GM23338 (cell line): ENCODE results near the gene METTL22.

Source experiments
- CREB1 ChIP-seq: fragments of 250-450 bp; sonication (Bioruptor Pico); IDR thresholded peaks from 2 replicates; pipeline ENCODE4 v1.5.0; 2020; ENCODE audit warnings: low read depth, mild to moderate bottlenecking, moderate library complexity
- EZH2 ChIP-seq: fragments of 200-600 bp; sonication (generic); IDR thresholded peaks from one replicate; pipeline ENCODE4 v1.8.0; 2017; ENCODE audit warnings: antibody characterized with exemption, mild to moderate bottlenecking, low read depth; ENCODE audit not compliant: unreplicated experiment
- EZH2phosphoT487 ChIP-seq: fragments of 200-600 bp; sonication (generic); IDR thresholded peaks from one replicate; pipeline ENCODE4 v1.8.1; 2018; ENCODE audit warnings: antibody characterized with exemption; ENCODE audit not compliant: unreplicated experiment
- JUNB ChIP-seq: IDR thresholded peaks from one replicate; pipeline ENCODE4 v1.6.1; 2016; ENCODE audit warnings: antibody characterized with exemption; ENCODE audit not compliant: unreplicated experiment
- NANOG ChIP-seq: IDR thresholded peaks from 2 replicates; pipeline ENCODE4 v1.6.1; 2016; ENCODE audit warnings: antibody characterized with exemption, borderline replicate concordance
- POLR2AphosphoS5 ChIP-seq: IDR thresholded peaks from 2 replicates; pipeline ENCODE4 v1.6.1; 2016; ENCODE audit warnings: antibody characterized with exemption, low read depth
- STAT1 ChIP-seq: IDR thresholded peaks from one replicate; pipeline ENCODE4 v1.6.1; 2016; ENCODE audit warnings: antibody characterized with exemption; ENCODE audit not compliant: unreplicated experiment
- ZNF114 ChIP-seq: fragments of 250-450 bp; sonication (Bioruptor Pico); IDR thresholded peaks from 2 replicates; pipeline ENCODE4 v1.5.0; 2020; ENCODE audit warnings: mild to moderate bottlenecking, moderate library complexity
- ZNF331 ChIP-seq: fragments of 250-450 bp; sonication (Bioruptor Pico); IDR thresholded peaks from 2 replicates; pipeline ENCODE4 v1.5.0; 2020; ENCODE audit warnings: low read depth, mild to moderate bottlenecking, moderate library complexity
- TF ChIP-seq, protein P1 (sequence below), 2 experiments: fragments of 200-600 bp in 1 of 2; sonication (generic) in 1 of 2; conservative IDR thresholded peaks; 2 replicates each; pipeline versions ENCODE4 v1.5.1 to v1.6.1; 2016 to 2017; ENCODE audit warnings: antibody characterized with exemption in 2 of 2, low read depth in 2 of 2, mild to moderate bottlenecking in 2 of 2, moderate library complexity in 1 of 2
- TF ChIP-seq, protein P2 (sequence below): IDR thresholded peaks from one replicate; pipeline ENCODE4 v1.6.1; 2018; ENCODE audit warnings: antibody characterized with exemption; ENCODE audit not compliant: unreplicated experiment
- TF ChIP-seq, protein P3 (sequence below): IDR thresholded peaks from 2 replicates; pipeline ENCODE4 v1.6.1; 2016; ENCODE audit warnings: antibody characterized with exemption
- TF ChIP-seq, protein P4 (sequence below): fragments of 250-450 bp; sonication (Bioruptor Pico); IDR thresholded peaks from 2 replicates; pipeline ENCODE4 v1.5.0; 2020; ENCODE audit warnings: mild to moderate bottlenecking, moderate library complexity

DNA sequence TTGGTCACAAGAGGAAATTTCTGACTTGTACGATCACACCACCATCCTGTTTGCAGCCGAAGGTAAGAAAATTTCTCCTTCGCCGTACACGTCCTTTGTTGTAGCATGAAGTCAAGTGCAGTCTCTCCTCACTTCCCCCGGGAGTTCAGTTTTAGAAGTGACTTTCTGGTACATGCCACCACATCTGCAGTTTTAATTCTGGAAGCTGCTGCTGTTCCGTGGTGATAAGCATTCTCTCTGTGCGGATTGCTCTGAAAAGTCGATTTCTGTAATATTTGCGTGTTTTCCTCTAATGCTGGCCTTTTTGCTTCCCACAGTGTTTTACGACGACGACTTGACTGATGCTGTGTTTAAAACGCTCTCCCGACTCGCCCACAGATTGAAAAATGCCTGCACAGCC is 20.6 kb downstream of the METTL22 start:
- TF ChIP-seq, protein P1, sequence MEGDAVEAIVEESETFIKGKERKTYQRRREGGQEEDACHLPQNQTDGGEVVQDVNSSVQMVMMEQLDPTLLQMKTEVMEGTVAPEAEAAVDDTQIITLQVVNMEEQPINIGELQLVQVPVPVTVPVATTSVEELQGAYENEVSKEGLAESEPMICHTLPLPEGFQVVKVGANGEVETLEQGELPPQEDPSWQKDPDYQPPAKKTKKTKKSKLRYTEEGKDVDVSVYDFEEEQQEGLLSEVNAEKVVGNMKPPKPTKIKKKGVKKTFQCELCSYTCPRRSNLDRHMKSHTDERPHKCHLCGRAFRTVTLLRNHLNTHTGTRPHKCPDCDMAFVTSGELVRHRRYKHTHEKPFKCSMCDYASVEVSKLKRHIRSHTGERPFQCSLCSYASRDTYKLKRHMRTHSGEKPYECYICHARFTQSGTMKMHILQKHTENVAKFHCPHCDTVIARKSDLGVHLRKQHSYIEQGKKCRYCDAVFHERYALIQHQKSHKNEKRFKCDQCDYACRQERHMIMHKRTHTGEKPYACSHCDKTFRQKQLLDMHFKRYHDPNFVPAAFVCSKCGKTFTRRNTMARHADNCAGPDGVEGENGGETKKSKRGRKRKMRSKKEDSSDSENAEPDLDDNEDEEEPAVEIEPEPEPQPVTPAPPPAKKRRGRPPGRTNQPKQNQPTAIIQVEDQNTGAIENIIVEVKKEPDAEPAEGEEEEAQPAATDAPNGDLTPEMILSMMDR (conservative IDR thresholded peaks at IDR 0.05; ENCODE audit: low read depth in 2 of 2), result no peak
- no peak for TF ChIP-seq EZH2
- TF ChIP-seq, protein P2, sequence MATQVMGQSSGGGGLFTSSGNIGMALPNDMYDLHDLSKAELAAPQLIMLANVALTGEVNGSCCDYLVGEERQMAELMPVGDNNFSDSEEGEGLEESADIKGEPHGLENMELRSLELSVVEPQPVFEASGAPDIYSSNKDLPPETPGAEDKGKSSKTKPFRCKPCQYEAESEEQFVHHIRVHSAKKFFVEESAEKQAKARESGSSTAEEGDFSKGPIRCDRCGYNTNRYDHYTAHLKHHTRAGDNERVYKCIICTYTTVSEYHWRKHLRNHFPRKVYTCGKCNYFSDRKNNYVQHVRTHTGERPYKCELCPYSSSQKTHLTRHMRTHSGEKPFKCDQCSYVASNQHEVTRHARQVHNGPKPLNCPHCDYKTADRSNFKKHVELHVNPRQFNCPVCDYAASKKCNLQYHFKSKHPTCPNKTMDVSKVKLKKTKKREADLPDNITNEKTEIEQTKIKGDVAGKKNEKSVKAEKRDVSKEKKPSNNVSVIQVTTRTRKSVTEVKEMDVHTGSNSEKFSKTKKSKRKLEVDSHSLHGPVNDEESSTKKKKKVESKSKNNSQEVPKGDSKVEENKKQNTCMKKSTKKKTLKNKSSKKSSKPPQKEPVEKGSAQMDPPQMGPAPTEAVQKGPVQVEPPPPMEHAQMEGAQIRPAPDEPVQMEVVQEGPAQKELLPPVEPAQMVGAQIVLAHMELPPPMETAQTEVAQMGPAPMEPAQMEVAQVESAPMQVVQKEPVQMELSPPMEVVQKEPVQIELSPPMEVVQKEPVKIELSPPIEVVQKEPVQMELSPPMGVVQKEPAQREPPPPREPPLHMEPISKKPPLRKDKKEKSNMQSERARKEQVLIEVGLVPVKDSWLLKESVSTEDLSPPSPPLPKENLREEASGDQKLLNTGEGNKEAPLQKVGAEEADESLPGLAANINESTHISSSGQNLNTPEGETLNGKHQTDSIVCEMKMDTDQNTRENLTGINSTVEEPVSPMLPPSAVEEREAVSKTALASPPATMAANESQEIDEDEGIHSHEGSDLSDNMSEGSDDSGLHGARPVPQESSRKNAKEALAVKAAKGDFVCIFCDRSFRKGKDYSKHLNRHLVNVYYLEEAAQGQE, result no peak
- no peak for TF ChIP-seq NANOG
- TF ChIP-seq STAT1, result no peak
- TF ChIP-seq ZNF331 (CRISPR knock-in tag), result no peak
- no peak for TF ChIP-seq POLR2AphosphoS5
- no peak for TF ChIP-seq CREB1 (CRISPR knock-in tag)
- no peak for TF ChIP-seq ZNF114 (CRISPR knock-in tag)
- no peak for TF ChIP-seq JUNB
- no peak for TF ChIP-seq EZH2phosphoT487
- TF ChIP-seq, protein P3, sequence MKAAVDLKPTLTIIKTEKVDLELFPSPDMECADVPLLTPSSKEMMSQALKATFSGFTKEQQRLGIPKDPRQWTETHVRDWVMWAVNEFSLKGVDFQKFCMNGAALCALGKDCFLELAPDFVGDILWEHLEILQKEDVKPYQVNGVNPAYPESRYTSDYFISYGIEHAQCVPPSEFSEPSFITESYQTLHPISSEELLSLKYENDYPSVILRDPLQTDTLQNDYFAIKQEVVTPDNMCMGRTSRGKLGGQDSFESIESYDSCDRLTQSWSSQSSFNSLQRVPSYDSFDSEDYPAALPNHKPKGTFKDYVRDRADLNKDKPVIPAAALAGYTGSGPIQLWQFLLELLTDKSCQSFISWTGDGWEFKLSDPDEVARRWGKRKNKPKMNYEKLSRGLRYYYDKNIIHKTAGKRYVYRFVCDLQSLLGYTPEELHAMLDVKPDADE, result no peak
- TF ChIP-seq, protein P4, sequence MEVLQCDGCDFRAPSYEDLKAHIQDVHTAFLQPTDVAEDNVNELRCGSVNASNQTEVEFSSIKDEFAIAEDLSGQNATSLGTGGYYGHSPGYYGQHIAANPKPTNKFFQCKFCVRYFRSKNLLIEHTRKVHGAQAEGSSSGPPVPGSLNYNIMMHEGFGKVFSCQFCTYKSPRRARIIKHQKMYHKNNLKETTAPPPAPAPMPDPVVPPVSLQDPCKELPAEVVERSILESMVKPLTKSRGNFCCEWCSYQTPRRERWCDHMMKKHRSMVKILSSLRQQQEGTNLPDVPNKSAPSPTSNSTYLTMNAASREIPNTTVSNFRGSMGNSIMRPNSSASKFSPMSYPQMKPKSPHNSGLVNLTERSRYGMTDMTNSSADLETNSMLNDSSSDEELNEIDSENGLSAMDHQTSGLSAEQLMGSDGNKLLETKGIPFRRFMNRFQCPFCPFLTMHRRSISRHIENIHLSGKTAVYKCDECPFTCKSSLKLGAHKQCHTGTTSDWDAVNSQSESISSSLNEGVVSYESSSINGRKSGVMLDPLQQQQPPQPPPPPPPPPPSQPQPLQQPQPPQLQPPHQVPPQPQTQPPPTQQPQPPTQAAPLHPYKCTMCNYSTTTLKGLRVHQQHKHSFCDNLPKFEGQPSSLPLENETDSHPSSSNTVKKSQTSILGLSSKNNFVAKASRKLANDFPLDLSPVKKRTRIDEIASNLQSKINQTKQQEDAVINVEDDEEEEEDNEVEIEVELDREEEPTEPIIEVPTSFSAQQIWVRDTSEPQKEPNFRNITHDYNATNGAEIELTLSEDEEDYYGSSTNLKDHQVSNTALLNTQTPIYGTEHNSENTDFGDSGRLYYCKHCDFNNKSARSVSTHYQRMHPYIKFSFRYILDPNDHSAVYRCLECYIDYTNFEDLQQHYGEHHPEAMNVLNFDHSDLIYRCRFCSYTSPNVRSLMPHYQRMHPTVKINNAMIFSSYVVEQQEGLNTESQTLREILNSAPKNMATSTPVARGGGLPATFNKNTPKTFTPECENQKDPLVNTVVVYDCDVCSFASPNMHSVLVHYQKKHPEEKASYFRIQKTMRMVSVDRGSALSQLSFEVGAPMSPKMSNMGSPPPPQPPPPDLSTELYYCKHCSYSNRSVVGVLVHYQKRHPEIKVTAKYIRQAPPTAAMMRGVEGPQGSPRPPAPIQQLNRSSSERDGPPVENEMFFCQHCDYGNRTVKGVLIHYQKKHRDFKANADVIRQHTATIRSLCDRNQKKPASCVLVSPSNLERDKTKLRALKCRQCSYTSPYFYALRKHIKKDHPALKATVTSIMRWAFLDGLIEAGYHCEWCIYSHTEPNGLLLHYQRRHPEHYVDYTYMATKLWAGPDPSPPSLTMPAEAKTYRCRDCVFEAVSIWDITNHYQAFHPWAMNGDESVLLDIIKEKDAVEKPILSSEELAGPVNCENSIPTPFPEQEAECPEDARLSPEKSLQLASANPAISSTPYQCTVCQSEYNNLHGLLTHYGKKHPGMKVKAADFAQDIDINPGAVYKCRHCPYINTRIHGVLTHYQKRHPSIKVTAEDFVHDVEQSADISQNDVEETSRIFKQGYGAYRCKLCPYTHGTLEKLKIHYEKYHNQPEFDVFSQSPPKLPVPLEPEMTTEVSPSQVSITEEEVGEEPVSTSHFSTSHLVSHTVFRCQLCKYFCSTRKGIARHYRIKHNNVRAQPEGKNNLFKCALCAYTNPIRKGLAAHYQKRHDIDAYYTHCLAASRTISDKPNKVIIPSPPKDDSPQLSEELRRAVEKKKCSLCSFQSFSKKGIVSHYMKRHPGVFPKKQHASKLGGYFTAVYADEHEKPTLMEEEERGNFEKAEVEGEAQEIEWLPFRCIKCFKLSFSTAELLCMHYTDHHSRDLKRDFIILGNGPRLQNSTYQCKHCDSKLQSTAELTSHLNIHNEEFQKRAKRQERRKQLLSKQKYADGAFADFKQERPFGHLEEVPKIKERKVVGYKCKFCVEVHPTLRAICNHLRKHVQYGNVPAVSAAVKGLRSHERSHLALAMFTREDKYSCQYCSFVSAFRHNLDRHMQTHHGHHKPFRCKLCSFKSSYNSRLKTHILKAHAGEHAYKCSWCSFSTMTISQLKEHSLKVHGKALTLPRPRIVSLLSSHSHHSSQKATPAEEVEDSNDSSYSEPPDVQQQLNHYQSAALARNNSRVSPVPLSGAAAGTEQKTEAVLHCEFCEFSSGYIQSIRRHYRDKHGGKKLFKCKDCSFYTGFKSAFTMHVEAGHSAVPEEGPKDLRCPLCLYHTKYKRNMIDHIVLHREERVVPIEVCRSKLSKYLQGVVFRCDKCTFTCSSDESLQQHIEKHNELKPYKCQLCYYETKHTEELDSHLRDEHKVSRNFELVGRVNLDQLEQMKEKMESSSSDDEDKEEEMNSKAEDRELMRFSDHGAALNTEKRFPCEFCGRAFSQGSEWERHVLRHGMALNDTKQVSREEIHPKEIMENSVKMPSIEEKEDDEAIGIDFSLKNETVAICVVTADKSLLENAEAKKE (CRISPR knock-in tag), result no peak
